HT-29 (cell line): ENCODE measurements around the gene ZNF3. TPM values are rescaled to one million over a fixed set of nuclear protein-coding genes. Genes with fewer than 3 reads are reported as not detected.
"Not testable (repeated sequence)": the region's sequence is repeated elsewhere in the genome, so short reads cannot be mapped to it uniquely, and the experiment has no call there.

Experiments used
- DNase-seq: peaks from one replicate; pipeline ENCODE4 v3.0.0-alpha.2; 2015; ENCODE audit warnings: low spot score
- total RNA-seq: library from RNA; depleted of rRNA; stranded (reverse); fragments of >200 nt; shearing (Covaris generic); gene quantifications from 2 replicates; pipeline ENCODE4 v1.2.3, GENCODE V29; 2014; rRNA removed

Gene ZNF3
- total RNA-seq: 22.2 and 23.6 TPM in 2 replicates

DNA sequence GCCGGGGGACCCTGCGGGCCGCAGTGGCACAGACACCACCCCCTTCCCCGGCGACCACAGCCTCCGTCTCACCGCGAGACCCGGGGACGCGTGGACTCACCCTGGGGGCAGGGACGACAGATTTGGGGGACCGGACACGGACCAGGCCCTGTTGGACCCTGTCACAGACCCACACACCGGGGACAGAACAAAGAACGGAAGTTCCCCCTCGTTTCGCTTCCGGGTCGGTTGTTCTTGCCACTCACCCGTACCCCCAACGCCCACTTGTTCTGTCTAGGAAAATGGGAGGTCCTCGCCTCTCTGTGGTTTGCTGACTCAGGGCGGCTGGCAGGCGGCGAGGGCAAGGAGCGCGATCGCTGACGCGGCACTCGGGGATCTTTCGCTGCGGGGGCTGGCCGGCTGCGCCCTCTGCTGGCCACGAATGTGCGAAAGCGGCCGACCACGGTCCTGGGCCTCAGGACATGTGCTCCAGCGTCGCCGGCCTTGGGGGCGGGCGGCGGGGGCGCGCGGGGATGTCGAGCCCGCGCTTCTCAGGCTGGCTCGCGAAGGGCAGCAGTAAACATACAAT, at the start of gene ZNF3:
Gene ZNF3 (minus strand): TSS at position 189 of the 568 bp plus-strand sequence. CDS start 4,366 bp downstream, outside the sequence.
- DNase-seq: peak; percentile 100

DNA sequence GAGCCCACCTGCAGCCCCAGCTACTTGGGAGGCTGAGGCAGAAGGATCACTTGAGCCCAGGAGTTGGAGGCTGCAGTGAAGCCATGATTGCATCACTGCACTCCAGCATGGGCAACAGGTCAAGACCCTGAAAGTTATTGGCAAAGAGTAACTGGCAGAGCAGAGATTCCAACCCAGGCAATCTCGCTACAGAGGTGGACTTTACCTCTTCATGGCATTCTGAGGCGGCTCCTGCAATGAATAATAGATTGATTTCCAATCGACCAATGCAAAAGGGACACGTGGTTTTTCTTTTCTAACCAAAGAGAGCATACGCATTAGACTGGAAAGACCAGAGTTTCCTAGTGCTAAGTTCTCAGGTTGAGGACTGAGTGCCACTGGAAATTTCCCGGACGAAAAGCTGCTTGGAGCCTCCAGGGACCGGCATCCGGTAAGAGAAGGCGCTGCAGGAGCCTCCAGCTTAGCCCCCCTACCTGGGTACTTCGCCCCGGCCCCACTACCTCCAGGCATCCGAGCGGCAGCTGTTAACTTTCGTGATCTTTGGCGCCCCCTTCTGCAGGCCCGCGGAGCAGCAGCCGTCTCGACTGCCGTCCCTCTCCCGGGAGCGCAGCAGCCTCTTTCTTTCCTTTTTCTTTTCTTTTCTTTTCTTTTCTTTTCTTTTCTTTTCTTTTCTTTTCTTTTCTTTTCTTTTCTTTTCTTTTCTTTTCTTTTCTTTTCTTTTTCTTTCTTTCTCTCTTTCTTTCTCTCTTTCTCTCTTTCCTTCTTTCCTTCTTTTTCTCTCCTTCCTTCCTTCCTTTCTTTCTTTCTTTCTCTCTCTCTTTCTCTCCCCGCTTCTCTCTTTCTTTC, 49.3 kb upstream of the ZNF3 start:
- DNase-seq: peak; percentile 81

DNA sequence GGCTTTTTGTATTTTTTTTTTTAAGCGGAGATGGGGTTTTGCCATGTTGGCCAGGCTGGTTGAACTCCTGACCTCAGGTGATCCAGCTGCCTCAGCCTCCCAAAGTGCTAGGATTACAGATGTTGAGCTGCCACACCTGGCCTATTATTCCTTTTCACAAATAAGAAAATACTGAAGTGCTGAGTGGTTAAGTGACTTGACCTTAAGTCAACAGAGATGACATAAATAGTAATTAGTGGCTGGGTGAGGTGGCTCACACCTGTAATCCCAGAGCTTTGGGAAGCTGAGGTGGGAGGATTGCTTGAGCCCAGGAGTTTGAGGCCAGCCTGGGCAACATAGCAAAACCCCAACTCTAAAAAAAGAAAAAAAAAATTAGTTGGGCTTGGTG, 48.7 kb upstream of the ZNF3 start:
- DNase-seq: not testable (repeated sequence)

DNA sequence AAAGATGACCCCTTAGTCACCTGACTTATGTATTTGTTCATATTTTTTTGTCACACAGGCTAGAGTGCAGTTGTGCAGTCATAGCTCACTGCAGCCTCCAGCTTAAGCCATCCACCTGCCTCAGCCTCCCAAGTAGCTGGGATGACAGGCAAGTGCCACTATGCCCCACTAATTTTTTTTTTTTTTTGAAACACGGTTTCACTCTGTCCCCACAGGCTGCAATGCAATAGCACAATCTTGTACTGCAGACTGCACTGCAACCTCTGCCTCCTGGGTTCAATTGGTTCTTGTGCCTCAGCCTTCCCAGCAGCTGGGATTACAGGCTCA, 47.1 kb upstream of the ZNF3 start:
- no peak for DNase-seq

DNA sequence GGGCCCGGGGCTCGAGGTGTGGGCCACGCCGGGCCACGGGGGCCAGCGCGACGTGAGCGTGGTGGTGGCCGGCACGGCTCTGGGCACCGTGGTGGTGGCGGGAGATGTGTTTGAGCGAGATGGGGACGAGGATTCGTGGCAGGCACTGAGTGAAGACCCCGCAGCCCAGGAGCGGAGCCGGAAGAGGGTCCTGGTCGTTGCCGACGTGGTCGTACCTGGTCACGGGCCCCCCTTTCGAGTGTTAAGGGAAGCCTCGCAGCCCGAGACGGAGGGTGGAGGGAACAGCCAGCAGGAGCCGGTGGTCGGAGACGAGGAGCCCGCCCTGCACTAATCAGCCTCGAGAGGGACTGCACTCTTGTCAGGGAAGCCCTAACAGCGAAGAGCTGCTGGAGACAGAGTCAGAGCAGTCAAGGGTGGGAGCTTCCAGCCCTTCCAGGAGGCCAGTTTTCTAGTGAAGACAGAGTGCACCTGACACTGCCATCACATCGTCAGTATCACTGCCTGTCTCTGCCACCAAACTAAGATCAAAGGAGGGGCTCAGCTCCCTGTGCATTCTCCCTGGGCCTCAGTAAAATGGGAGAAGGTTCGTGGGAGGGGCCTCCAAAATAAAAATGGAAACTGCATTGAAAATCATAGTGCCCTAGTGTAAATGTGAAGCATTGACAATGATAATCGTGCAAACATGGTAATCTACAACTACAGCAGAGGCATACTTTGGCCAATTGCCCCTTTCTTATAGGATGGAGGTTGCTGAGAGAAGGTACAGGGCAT, 46.5 kb upstream of the ZNF3 start:
- DNase-seq: peak; percentile 22

DNA sequence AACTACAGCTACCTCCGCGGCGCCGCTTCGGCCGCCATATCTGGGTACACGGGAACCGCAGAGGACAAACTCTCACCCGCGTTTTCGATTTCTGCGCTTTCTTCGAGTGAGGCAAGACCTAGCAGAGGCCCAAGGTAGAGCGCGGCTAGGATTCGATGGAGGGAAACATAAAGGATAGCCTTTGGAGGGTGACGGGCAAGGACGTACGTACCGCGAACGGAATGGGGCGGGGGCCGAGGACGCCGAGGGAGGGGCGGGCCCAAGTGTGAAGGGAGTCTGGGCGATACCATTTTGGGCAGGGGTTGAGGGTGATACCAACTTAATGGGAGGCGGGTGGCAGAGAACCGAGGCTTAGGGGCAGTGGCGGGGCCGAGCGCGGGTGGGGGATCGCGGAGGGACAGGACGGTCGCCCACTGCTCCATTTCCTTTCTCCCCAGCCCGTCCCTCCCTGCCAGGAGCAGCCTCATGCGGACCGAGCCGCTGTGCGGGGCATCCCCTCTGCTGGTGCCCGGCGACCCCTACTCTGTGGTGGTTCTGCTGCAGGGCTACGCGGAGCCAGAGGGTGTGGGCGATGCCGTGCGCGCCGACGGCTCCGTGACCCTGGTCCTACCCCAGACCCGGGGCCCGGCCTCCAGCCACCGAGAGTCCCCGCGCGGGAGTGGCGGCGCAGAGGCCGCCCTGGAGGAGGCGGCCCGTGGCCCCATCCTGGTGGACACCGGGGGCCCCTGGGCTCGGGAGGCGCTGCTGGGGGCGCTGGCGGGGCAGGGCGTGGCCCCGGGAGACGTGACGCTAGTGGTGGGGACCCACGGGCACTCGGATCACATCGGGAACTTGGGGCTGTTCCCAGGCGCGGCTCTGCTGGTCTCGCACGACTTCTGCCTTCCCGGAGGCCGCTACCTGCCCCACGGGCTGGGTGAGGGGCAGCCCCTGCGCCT, 45.7 kb upstream of the ZNF3 start, which contains the start of gene MBLAC1:
Gene MBLAC1 (plus strand): TSS at position 37 of the 935 bp plus-strand sequence. CDS start 429 bp downstream, at position 466.
- DNase-seq: peak; percentile 96

DNA sequence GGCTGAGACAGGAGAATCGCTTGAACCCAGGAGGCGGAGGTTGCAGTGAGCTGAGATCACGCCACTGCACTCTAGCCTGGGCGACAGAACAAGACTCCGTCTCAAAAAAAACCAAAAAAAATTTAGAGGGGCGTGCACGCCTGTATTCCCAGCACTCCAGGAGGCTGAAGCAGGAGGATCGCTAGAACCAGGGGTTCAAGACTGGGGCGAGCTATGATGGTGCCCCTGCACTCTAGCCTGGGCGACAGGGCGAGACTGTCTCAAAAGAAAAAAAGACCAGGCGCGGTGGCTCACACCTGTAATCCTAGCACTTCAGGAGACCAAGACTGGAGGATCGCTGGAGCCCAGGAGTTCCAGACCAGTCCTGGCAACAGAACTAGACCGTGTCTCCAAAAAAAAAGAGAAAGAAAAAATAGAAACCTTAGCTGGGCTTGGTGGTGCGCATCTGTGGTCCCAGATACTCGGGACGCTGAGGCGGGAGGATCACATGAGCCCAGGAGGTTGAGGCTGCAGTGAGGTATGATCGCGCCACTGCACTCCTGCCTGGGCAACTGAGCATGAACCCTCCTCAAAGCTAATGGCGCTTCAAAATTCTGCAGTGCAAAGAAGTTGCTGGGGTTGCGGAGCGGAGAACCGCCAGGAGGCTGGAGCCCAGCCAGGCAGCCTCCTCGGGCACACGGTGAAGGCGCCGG, 44.9 kb upstream of the ZNF3 start:
- DNase-seq: no peak

DNA sequence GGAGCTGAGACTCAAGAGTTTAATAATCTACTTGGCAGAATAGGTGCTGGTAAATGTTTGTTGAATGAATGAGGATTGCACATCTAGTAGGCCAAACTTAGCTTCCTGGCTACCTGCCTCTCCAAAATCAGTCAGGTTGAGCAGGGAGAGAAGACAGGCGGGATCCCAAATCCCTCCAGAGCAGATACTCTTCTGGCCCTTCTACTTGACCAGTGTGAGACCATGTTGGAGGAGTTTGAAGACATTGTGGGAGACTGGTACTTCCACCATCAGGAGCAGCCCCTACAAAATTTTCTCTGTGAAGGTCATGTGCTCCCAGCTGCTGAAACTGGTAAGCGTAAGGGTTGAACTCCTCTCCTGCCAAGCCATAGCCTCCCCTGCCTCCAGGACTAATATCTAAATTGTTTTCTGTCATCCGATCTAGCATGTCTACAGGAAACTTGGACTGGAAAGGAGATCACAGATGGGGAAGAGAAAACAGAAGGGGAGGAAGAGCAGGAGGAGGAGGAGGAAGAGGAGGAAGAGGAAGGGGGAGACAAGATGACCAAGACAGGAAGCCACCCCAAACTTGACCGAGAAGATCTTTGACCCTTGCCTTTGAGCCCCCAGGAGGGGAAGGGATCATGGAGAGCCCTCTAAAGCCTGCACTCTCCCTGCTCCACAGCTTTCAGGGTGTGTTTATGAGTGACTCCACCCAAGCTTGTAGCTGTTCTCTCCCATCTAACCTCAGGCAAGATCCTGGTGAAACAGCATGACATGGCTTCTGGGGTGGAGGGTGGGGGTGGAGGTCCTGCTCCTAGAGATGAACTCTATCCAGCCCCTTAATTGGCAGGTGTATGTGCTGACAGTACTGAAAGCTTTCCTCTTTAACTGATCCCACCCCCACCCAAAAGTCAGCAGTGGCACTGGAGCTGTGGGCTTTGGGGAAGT, 43.0 kb upstream of the ZNF3 start:
- DNase-seq: peak; percentile 26

DNA sequence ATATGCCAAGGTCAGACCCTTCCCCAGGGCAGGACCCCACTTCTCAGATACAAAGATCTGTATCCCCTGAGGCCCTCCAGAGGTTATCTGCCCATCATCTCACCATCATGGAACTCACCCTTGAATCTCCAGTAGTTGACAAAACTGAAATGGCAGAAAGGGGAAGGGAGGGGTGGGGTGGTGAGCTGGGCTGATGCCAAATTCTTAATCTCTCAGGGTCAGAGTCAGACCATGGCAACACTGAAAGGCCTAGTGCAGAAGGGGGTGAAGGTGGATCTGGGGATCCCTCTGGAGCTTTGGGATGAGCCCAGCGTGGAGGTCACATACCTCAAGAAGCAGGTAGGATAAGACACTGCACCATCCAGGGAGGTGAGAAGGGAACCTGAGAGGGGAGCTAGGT, 41.0 kb upstream of the ZNF3 start:
- DNase-seq: no peak

DNA sequence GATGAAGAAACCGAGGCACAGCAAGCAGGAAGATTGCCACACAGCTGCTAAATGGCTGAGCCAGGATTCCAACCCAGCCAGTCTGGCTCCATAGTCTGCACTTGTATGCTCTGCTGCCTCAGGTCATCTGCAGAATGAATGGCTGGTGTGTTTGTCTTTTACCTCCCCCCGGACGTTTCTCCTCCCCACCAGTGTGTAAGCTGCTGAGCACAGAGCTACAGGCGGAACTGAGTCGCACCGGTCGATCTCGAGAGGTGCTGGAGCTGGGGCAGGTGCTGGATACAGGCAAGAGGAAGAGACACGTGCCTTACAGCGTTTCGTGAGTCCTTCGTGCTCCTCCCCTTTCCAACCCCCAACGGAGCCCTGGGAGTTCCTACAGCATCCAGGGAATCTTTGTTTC, 40.5 kb upstream of the ZNF3 start:
- DNase-seq: no peak

DNA sequence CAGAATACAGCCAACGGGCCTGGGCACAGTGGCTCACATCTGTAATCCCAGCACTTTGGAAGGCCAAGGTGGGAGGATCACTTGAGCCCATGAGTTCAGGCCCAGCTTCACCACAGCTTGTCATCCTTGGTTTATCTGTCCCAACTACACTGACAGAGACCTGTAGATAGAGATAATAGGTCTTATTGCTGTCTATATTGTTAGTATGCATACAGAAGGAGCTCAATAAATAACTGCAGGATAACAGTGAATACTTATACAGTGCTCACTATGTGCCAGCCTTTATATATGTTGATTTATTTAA, 39.2 kb upstream of the ZNF3 start:
- DNase-seq: no peak

DNA sequence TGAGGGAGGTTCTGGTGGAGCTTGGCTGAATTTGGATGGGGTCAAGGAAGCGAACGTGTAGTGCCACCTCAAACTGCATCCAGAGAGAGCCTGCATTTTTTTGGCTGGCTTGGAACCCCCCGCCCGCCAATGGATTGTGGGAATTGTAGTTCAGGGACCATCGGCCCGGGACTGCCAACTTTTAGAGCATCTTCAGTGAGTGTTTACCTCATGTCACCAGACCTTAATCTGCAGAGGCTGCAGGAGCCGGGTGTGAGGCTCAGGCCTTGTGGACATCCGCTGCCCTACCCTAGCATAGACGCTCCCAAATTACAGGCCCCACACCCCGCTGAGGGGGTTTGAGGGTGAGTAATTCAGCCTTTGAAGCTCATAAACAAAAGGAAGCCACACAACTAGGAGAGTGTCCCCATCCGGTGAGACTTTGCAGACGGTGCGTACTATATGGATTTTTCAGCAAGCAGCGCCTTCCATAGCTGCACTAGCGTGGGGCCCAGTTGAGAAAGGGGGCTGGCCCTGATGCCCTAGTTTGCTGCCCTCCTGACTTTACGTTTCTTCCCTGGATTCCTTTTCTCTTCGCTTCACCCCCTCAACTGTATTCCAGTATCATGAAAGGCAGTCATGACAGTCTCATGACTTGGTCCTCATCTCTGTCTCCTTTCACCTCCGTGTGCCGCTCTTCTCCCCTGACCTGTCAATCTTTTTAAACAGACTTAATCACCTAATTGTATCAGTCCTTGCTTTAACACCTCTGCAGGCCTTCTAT, 38.6 kb upstream of the ZNF3 start:
- peak; percentile 49 for DNase-seq

DNA sequence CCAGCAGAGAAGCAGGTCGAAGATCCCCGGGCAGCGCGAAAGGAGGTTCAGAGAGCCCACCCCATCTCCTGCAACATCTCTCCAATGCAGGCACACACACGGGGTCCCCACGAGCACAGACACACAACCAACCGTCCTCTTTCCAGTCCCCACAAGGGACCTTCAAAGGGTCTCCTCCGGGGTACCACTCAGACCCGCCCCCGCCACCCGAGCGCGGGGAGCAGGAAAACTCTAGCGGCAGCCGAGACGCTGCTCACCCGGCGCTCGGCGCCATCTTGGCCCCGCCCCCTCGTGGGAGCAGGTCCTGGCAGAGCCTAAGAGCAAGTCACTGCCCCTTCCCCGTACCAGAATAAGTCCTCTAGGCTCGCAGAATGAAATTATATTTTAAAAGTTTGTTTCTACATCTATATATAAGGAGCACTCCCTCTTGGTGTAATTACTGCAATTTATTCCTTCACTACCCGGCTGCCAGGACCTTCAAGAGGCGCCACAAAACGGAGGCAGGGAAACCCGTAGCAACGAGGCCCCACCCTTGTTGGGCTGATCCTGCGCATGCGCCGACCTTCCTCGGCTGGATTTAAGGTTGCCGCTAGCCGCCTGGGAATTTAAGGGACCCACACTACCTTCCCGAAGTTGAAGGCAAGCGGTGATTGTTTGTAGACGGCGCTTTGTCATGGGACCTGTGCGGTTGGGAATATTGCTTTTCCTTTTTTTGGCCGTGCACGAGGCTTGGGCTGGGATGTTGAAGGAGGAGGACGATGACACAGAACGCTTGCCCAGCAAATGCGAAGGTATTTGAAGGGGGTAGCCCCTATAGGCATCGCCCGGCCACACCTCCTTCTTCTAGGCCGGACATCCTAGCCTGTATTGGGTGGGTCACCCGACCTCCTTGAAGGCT, 37.8 kb upstream of the ZNF3 start, which contains the start of the genes CNPY4 and TAF6:
Gene CNPY4 (plus strand): TSS at position 563 of the 898 bp plus-strand sequence. CDS start 111 bp downstream, at position 674.
Gene TAF6 (minus strand): TSS at position 287 of the 898 bp plus-strand sequence. CDS start 5,149 bp downstream, outside the sequence.
- peak; percentile 99 for DNase-seq

DNA sequence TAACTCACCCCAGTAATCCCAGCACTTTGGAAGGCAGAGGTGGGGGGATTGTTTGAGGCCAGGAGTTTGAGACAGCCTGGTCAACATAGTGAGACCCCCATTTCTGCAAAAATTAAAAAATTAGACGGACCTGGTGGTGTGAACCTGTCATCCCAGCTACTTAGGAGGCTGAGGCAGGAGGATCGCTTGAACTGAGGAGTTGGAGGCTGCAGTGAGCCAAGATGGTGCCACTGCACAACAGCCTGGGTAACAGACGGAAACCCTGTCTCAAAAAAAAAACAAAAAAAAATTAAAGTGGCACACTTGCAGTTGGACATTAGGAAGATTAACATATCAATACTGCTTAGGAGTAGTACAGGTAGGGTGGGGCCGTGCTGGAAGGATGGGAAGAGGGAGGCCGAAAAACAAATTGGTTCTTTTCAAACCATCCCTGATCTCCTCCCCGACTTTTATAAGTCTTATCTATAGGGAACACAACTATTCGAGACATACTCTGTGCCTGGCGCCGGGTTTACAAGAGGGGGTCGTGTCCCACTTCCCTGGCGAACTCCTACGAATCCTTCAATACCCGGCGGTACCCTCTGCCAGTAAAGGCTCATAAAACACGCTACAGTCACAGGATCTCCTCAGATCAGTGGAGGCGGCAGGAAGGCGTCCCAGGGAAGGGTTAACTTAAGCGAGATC, 37.0 kb upstream of the ZNF3 start:
- no peak for DNase-seq

DNA sequence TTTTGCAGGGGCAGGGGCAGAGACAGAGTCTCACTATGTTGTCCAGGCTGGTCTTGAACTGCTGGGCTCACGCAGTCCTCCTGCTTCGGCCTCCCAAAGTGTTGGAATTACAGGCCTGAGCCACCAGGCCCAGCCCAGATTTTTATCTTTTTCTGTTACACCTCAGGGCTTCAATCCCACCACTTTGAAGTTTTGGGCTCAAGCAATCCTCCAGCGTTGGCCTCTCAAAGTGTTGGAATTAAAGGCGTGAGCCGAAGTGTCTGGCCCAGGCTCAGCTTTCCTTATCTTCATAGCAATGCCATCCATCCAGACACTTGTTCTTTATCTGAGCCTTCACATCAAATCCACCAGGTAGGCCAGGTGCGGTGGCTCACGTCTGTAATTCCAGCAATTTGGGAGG, 33.5 kb upstream of the ZNF3 start:
- DNase-seq: no peak

DNA sequence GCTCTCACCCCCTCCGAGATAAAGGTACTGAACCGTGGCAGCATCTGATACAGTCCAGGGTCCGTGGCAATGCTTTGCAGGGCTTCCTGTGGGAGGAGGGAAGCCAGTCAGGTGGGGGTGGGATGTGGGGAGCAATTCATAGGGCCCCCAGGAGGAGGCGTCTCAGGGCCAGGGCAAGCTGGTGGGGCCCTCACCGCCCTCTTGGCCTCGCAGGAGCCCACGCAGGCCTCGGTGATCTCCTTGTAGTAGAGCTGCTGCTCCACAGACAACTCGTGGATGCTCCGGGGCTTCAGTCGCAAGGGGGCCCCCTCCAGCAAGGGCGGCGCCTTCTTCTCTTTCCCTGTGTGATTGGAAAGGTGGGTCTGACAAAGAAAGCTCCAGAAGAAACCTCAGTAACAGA, 30.4 kb upstream of the ZNF3 start:
- no peak for DNase-seq

DNA sequence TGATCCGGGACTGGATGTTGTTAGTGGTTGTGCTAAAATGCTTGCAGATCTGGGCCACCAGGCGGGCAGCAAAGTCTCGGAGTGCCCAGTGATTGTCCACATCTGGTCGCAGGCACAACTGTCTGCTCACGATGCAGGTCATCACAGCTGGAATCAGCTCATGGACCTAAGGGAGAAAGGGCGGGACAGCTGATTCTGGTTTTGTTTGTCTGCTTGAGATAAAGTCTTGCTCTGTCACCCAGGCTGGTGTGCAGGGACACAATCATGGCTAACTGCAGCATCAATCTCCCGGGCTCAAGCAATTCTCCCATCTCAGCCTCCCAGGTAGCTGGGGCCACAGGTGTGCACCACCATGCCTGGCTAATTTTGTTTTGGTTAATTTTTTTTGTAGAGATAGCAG, 29.6 kb upstream of the ZNF3 start:
- DNase-seq: no peak
